HG03521 (cell line): ENCODE results near the gene CDHR5.

Experiments used
- ATAC-seq: cut with Tn5 transposase; IDR thresholded peaks from one replicate; pipeline ENCODE4 v1.9.1; 2021; ENCODE audit warnings: mild to moderate bottlenecking, moderate library complexity; ENCODE audit not compliant: unreplicated experiment

CDHR5 gene

GRCh38 chr11:611001-611996 is 13.5 kb downstream of the CDHR5 start:
- ATAC-seq: no peak

- no peak for ATAC-seq
These were observed 14.5 kb downstream of the CDHR5 start for GRCh38 chr11:610146-610801.

DNA sequence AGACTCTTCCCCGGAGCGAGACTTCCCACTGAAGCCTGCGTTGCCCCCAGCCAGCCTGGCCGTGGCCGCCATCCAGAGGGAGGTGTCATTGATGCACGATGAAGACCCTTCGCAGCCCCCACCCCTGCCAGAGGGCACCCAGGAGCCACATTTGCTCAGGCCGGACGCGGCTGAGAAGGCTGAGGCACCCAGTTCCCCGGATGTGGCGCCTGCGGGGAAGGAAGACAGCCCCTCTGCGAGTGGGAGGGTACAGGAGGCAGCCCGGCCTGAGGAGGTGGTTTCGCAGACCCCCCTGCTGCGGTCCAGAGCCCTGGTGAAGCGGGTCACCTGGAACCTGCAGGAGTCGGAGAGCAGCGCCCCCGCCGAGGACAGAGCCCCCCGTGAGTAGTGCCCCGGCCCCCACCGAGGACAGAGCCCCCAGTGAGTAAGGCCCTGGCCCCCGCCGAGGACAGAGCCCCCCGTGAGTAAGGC is 15.4 kb downstream of the CDHR5 start:
- ATAC-seq: no peak

DNA sequence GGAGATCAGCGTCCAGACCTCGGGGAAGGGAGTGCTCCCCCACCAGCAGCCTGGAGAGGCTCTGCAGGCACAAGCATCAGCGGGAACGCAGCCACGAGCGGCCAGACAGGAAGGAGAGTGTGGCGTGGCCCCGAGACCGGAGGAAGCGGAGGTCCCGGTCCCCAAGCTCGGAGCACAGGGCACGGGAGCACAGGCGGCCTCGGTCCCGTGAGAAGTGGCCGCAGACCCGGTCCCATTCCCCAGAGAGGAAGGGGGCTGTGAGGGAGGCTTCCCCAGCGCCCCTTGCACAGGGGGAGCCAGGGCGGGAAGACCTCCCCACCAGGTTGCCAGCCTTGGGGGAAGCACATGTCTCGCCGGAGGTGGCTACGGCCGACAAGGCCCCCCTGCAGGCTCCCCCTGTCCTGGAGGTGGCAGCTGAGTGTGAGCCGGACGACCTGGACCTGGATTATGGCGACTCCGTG is 15.9 kb downstream of the CDHR5 start:
- ATAC-seq: no peak

DNA sequence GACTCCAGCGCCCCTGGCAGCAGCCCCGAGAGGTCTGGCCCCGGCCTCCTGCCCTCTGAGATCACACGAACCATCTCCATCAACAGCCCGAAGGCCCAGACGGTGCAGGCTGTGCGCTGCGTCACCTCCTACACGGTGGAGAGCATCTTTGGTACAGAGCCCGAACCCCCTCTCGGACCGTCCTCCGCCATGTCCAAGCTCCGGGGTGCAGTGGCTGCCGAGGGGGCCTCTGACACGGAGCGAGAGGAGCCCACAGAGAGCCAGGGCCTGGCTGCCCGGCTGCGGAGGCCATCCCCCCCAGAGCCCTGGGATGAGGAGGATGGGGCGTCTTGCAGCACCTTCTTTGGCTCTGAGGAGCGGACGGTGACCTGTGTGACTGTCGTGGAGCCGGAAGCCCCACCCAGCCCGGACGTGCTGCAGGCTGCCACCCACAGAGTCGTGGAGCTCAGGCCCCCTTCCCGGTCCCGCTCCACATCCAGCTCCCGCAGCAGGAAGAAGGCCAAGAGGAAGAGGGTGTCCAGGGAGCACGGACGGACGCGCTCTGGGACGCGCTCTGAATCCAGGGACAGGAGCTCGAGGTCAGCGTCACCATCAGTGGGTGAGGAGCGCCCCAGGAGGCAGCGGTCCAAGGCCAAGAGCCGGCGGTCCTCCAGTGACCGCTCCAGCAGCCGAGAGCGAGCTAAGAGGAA is 16.6 kb downstream of the CDHR5 start:
- no peak for ATAC-seq

DNA sequence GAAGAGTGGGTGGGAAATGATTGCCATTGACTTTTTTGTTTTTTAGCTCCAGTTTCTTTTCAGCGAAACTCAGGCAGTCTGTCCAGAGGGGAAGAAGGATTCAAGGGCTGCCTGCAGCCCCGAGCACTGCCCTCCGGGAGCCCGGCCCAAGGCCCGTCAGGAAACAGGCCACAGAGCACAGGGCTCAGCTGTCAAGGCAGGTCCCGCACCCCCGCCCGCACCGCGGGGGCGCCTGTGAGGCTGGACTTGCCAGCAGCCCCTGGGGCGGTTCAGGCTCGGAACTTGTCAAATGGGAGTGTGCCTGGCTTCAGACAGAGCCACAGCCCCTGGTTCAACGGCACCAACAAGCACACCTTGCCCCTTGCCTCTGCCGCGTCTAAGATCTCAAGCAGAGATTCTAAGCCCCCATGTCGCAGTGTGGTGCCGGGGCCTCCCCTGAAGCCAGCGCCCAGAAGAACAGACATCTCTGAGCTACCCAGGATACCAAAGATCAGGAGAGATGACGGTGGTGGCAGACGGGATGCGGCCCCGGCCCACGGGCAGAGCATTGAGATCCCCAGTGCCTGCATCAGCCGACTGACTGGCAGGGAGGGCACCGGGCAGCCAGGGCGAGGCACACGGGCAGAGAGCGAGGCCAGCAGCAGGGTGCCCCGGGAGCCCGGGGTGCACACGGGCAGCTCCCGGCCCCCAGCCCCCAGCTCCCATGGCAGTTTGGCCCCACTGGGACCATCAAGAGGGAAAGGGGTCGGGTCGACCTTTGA is 17.6 kb downstream of the CDHR5 start:
- no peak for ATAC-seq

DNA sequence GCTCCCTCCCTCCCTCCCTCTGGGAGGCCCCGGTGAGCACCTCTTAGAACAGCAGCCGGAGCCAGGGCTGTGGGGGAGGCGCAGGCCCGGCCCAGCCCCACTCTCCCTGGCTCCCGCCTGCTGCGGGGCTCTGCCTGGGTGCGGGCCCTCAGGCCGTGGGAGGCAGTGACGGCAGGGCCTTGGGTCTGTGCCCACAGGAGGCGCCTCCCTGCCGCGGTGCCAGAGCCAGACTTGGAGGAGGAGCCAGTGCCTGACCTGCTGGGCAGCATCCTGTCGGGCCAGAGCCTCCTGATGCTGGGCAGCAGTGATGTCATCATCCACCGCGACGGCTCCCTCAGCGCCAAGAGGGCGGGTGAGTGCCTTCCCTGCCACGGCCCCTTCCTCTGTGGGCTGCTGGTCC is 18.5 kb downstream of the CDHR5 start:
- no peak for ATAC-seq

DNA sequence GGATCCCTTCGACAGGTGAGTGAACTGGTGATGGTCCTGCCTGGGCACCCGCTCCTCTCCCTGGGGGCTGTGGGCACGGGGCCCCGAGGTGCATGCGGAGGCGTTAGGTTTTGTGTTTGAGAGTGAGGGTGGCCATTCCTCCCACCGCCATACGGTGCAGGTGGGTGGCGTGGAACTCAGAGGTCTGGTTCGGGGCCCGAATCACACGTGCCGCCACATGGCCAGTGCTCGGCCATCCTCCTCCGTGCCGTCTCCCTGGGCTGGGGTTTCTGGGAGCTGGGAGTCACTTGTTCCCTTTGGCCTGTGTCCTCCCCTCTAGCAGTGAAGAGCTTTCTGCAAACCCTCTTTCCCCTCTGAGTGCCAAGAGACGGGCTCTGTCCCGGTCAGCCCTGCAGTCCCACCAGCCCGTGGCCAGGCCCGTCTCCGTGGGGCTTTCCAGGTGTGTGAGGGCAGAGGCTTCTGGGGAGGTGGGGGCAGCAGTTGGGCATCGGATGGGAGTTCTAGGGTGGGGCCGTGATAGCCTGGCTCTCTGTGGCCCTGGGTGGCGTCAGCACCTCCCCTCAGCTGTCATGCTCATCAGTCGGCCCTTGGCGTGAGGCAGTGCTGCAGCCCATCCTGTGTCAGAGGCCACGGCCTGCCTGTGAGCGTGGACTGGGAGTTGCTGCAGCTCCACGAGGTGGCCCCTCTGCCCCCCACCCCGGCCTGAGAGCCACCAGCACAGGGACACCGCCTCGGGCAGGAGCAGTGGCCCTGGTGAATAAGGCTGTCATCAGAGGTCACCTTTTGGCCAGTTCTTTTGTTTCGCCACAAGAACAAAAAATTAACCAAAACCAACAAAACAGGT is 19.2 kb downstream of the CDHR5 start:
- no peak for ATAC-seq

GRCh38 chr11:603154-603553 is 21.6 kb downstream of the CDHR5 start:
- no peak for ATAC-seq

- no peak for ATAC-seq
These were observed 23.0 kb downstream of the CDHR5 start for GRCh38 chr11:601573-602245.

DNA sequence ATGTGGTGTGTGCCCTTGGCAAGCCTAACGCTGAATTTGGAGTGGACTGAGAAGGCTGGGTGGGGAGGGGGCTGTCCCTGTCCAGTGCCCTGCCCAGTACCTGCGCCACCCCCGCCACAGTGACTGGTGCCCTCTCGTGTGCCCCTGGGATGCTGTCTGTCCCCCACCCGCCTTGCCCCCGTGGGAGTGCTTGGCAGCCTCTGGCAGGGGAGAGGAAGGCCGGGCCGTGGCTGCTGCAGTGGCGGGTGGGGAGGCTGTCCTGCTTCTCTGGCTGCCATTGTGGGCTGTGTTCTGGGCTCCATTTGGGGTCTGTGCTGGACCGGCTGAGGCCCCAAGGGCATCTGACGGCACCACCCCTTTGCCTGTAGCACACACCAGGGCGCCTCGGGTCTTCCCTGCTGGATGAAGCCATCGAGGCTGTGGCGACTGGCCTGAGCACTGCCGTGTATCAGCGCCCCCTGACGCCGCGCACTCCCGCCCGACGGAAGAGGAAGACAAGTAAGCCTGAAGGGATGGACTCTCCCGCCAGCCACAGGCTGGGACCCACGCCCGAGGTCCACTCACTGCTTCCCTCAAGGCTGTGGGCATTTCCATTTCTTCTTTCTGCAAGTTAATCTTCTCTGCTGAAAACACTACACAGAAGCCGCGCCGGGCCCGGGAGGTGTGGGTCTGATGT is 26.6 kb downstream of the CDHR5 start:
- no peak for ATAC-seq

GRCh38 chr11:597166-597725 is 27.5 kb downstream of the CDHR5 start:
- no peak for ATAC-seq

DNA sequence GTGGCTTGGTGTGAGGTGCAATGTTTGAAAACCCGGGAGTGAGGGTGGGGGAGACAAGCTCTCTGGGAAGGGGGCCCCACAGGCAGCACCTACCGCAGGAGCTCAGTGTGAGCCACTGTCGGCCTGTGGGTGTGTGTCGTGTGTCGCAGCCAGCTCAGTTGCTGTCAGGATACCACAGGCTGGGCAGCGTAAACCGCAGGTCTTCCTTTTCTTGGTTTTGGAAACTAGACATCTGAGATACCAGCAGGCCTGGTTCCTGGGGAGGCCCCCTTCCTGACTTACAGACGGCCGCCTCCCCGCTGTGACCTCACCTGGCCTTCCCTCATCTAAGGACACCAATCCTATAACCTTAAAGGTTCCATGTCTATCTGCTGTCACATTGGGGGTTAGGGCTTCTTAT is 28.4 kb downstream of the CDHR5 start:
- no peak for ATAC-seq

- no peak for ATAC-seq
These were observed 29.4 kb downstream of the CDHR5 start for GRCh38 chr11:595400-595799.

- no peak for ATAC-seq
These were observed 31.4 kb downstream of the CDHR5 start for GRCh38 chr11:593347-593746.

DNA sequence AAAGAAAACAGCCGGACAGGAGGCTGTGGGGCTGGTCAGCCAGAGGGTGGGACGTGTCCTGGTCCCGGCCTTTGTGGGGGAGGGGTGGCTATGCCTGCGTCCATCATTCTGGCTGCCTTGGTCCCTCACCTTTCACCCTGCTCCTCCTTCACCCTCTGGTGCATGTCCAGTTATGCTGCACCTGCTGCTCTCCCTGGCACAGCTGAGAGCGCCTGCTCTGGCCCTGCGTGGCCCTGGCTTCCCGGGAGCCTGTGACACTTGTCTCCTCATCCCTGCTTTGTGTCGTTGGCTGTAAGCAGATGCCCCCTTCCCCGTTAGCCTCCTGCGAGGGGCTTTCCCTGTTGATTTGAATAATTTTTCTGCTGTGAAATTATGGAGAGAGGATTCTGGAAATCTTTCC is 31.8 kb downstream of the CDHR5 start:
- no peak for ATAC-seq

- ATAC-seq: no peak
These were observed 32.3 kb downstream of the CDHR5 start for GRCh38 chr11:592501-592900.

- no peak for ATAC-seq
These were observed 33.8 kb downstream of the CDHR5 start for GRCh38 chr11:590997-591396.
